ENCODE results near the gene MTMR10. TPM values are rescaled to one million over a fixed set of nuclear protein-coding genes. Genes with fewer than 3 reads are reported as not detected.

MTMR10 gene
- 14.1 TPM in 2 replicates for total RNA-seq

GRCh38 chr15:30991255-30992235, at the start of gene MTMR10:
MTMR10 (minus strand) TSS chr15:30991628; CDS start chr15:30991506, 122 bp downstream.

GRCh38 chr15:30903497-30904187, 87.8 kb downstream of the MTMR10 start, which contains the start of gene FAN1:
FAN1 (plus strand) TSS chr15:30903915; CDS start chr15:30904664, 749 bp downstream.

Small RNA genes lying within 50 kb of the gene (small RNA-seq; reads per million reads assigned to genes)
- gene RNU6-466P = not detected

Other genes starting within 250 kb of the MTMR10 start
- gene FAN1, start 87.7 kb downstream of the MTMR10 start, total RNA-seq = 14.4 and 21.6 TPM in 2 replicates
- not detected in 2 replicates for gene TRPM1, start 110.1 kb upstream of the MTMR10 start, total RNA-seq